IPS-18c (cell line): ENCODE results near the gene NPTXR.
"Not testable (repeated sequence)": the region's sequence is repeated elsewhere in the genome, so short reads cannot be mapped to it uniquely, and the experiment has no call there.

Experiments used
- H3K4me3 ChIP-seq: 2 replicates; pipeline ENCODE4 v1.7.0; 2013; ENCODE audit warnings: low read depth, mild to moderate bottlenecking, low read length, moderate library complexity; ENCODE audit not compliant: insufficient read depth
- H3K9me3 ChIP-seq: one replicate; pipeline ENCODE4 v1.6.1; 2013; ENCODE audit warnings: mild to moderate bottlenecking, low read length, moderate library complexity; ENCODE audit not compliant: control insufficient read depth, insufficient read depth

The NPTXR gene

GRCh38 chr22:38860283-38861169 is 16.7 kb upstream of the NPTXR start:
- Histone ChIP-seq H3K9me3 (no peaks in the 10 kb centered on the region), H3K4me3 (no peak overlapping the region)

DNA sequence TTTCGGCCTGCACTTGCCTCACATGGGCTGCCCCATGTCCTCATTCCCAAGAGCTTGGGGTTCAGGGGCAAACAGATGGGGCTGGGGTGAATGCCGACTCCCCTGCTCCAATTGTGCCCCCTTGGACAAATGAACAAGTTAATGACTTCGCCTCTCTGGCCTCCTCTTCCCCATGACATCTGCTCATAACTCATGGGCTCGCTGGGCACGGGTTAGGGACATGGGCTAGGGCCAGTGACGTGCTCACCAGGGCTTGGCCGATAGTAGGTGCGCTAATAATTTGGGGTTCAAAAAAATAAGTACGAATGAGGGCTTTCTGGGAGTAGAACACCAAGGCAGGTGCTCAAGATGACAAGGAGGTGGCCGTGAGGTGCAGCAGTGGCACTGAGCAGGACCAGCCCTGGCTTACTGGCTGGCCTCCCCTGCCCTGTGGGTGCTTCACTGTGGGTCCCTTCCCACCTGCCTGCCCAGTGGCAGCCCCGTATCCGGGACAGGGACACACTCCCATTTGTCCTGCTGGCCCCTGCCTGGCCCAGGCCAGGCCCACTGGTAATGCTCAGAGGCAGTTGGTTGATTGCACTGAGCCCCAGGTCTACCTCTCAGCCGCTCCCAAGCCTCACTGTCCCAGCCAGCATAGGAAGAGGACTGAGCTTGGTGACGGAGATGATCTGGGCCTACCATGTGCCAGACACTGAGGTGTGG is 15.9 kb upstream of the NPTXR start:
- H3K9me3 ChIP-seq: no peaks in the 10 kb centered on the region
- no peak overlapping the region for H3K4me3 ChIP-seq

DNA sequence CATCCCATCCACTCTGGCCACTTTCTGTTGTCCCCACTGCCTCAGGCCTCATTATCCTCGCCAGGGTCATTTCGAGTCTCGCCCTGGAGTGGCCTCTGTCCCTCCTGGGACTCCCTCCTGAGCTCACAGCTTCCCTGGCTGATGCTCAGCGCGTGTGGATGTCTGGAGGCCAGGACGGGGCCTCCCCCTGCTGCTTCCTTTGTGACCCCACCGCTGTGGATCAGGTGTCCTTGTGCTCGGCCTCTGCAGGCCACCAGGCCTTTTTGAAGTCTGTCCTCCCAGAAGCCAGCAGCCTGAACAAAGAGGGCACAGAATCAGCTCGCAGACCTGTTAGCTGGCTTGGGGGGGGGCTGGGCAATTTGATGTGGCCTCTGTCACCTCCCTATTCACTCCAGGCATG is 14.7 kb upstream of the NPTXR start:
- Histone ChIP-seq H3K9me3 (no peaks in the 10 kb centered on the region), H3K4me3 (no peak overlapping the region)

DNA sequence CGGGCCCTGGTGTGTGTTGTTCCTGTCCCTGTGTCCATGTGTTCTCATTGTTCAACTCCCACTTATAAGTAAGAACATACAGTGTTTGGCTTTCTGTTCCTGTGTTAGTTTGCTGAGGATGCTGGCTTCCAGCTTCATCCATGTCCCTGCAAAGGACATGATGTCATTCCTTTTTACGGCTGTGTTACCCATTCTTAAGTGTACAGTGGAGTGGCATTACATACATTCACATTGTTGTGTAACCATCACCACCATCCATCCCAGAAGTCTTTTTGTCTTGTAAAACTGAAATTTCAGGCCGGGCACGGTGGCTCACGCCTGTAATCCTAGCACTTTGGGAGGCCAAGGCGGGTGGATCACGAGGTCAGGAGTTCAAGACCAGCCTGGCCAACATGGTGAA is 10.6 kb upstream of the NPTXR start:
- H3K9me3 ChIP-seq, H3K4me3 ChIP-seq: not testable (repeated sequence)

DNA sequence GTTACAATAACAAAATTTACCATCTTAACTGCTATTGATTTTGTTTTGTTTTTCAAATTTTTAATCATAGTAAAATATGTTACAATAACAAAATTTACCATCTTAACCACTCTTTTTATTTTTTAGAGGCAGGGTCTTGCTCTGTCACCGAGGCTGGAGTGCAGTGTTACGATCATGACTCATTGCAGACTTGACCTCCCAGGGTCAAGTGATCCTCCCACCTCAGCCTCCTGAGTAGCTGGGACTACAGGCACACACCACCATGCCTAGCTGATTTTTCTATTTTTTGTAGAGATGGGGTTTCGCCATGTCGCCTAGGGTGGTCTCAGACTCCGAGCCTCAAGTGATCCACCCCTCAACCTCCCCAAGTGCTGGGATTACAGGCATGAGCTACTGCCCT is 10.1 kb upstream of the NPTXR start:
- H3K4me3 ChIP-seq, H3K9me3 ChIP-seq: not testable (repeated sequence)

GRCh38 chr22:38853196-38853651 is 9.4 kb upstream of the NPTXR start:
- Histone ChIP-seq H3K4me3 (no peak overlapping the region), H3K9me3 (no peaks in the 10 kb centered on the region)

GRCh38 chr22:38852522-38852921 is 8.7 kb upstream of the NPTXR start:
- no peaks in the 10 kb centered on the region for H3K9me3 ChIP-seq

GRCh38 chr22:38850941-38851849 is 7.4 kb upstream of the NPTXR start:
- Histone ChIP-seq H3K9me3 (peaks cover 2% of the 10 kb centered on the region), H3K4me3 (no peak overlapping the region)

More at GRCh38 chr22:38852522-38852921, 8.7 kb upstream of the NPTXR start:
- no peak overlapping the region for H3K4me3 ChIP-seq

DNA sequence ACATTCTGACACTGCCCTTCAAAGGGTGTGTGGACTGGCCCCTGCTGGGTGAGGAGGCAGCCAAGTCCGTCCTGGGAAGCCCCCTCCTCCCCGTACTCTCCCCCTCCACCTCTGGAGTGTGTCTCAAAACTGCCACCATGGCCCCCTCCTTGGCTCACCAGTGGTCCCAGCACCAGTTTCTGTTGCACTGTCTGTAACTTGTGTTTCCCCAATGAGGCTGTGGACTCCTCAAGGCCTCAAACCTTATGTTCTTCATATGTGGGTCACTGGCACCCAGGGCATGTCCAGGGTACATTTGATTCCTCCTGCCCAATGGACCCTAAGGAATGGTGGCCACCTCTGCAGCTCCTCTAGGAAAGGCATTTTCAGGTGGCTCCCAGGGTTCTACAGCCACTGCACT is 6.6 kb upstream of the NPTXR start:
- no peak overlapping the region for H3K4me3 ChIP-seq
- H3K9me3 ChIP-seq: peaks cover 2% of the 10 kb centered on the region

- peaks cover 2% of the 10 kb centered on the region for H3K9me3 ChIP-seq
- H3K4me3 ChIP-seq: no peak overlapping the region
These were observed 6.0 kb upstream of the NPTXR start for GRCh38 chr22:38849811-38850210.

DNA sequence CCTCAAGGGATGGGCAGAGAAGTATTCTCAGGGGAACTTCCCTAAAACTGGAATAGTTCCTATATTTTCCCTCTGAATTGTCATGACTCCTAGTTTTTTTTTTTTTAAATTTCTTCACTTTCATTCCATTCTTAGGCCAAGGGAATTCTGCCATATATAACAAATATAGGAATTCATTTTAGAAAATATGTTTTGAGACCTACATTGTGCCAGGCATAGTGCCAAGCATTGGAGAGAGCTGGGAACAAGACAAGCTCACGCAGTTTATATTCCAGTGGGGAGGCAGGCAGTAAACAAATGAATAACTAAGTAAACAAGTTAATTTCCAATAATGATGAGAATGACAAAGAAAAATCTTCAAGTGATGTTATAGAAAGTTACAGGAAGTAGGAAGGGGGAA is 2.6 kb upstream of the NPTXR start:
- H3K4me3 ChIP-seq: no peak overlapping the region
- peaks cover 2% of the 10 kb centered on the region for H3K9me3 ChIP-seq

DNA sequence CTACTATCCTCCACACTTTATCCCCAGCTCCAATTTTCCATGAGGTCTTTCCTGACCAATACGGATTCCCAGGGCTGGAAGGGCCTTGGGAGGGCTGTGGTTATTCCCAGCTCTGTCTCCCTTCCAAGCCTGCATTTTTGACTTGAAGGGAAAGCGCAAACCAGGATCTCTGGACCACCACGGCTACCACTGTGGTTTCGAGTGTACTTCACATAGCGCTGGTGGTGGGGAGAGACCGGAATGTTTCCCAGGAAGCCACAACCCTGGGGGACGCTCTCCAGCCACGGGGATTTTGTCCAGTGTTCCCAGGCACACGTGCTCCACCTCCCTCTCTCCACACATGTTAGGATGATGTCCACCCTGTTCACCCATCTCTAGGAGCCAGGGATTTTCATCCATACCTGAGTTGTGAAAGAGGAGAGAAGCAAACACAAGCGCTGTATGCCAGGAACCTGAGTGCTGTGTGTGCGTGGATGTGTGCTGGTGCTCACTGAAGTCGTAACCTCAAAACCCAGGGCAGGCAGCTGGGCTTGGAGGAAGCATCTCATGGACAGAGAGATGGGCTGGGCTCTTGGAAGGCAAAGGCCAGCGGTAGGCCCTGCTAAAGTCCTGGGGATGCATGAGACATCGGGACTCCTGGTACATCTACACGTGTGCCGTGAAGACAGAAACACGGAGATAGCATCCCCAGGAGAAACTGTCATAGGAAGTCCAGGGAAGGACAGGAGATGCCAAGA is 1.3 kb upstream of the NPTXR start:
- H3K4me3 ChIP-seq: no peak overlapping the region
- peaks cover 2% of the 10 kb centered on the region for H3K9me3 ChIP-seq

DNA sequence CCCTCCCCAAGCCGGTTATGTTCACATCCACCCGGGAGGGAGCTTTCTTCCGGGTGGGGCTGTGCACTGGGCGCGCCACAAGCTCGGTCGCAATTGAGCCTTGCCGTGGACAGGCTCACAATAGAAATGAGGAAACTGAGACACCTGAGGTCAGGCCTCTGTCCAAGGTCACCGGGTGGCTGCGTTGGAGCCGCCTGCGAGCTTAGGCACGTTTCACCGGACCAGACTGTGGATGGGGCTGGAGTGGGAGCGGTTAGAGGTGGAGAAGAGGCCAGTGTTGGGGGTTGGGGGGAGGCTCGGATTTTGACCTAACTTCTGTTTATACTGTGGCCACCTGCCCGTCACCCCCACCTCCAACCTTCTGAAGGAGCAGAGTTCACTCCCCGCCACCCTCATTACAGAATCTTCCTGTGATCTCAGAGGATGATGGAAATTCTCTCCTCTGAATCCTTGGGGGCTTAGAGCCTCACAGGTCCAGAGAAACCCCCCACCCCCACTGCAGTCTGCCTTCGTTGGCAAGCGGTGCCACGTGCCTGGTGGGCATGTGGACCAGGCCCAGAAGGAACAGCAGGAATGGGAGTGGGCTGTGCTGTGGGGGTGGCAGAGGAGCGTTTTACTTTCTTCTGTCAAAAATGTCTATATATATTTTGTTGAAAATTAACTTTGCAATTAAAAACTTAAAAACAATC is 631 bp upstream of the NPTXR start:
- peaks cover 2% of the 10 kb centered on the region for H3K9me3 ChIP-seq
- H3K4me3 ChIP-seq: peak overlapping the region; percentile 49

GRCh38 chr22:38843201-38843656 is 599 bp downstream of the NPTXR start:
- Histone ChIP-seq H3K9me3 (peaks cover 2% of the 10 kb centered on the region), H3K4me3 (peak overlapping the region; percentile 59)

- H3K4me3 ChIP-seq: peak overlapping the region; percentile 59
- H3K9me3 ChIP-seq: peaks cover 2% of the 10 kb centered on the region
These were observed 1.2 kb downstream of the NPTXR start for GRCh38 chr22:38842512-38843200.

- Histone ChIP-seq H3K4me3 (no peak overlapping the region), H3K9me3 (no peaks in the 10 kb centered on the region)
These were observed 2.2 kb downstream of the NPTXR start for GRCh38 chr22:38841635-38842034.
